Astrocyte of the cerebellum (primary cell): ENCODE data around the gene TP53TG5.

ENCODE experiments used
- DNase-seq: peaks from one replicate; pipeline ENCODE4 v3.0.0-alpha.2; 2011; ENCODE audit warnings: low read depth
- H3K4me3 ChIP-seq: 2 replicates; pipeline ENCODE4 v1.5.1; 2011; ENCODE audit warnings: mild to moderate bottlenecking, low read depth, low read length, moderate library complexity
- CTCF ChIP-seq: IDR thresholded peaks from 2 replicates; pipeline ENCODE4 v1.5.1; 2012; ENCODE audit warnings: low read length, low read depth, moderate library complexity, mild to moderate bottlenecking; ENCODE audit errors: missing control alignments
- in situ Hi-C: cut with HindIII; loops from 2 replicates; pipeline ENCODE4 v1.10.0; 2017; ENCODE audit warnings: low sequenced_read_pairs

The TP53TG5 gene

GRCh38 chr20:45362804-45363610 lies 15.1 kb downstream of the TP53TG5 start, which contains the start of gene SYS1:
TSS of gene SYS1 (plus strand) at chr20:45363156. CDS start at chr20:45363532, 376 bp downstream.
- peak; percentile 83 for TF ChIP-seq CTCF
- DNase-seq: peak; percentile 96
- H3K4me3 ChIP-seq: peak within 1 kb of the TSS; percentile 80
- in situ Hi-C loops: no loop called here

- DNase-seq: no peak
- TF ChIP-seq CTCF: no peak
- H3K4me3 ChIP-seq: no peak overlapping the region
- in situ Hi-C loops: no loop called here
Observed at GRCh38 chr20:45361793-45362192, 16.3 kb downstream of the TP53TG5 start.

GRCh38 chr20:45359406-45360148 lies 18.5 kb downstream of the TP53TG5 start:
- no peak for TF ChIP-seq CTCF
- no peak overlapping the region for H3K4me3 ChIP-seq
- in situ Hi-C loops: no loop called here
- peak; percentile 81 for DNase-seq

GRCh38 chr20:45359069-45359405 lies 19.1 kb downstream of the TP53TG5 start:
- peak; percentile 79 for DNase-seq
- in situ Hi-C loops: no loop called here
- TF ChIP-seq CTCF: no peak
- H3K4me3 ChIP-seq: no peak overlapping the region

GRCh38 chr20:45358282-45359068 lies 19.6 kb downstream of the TP53TG5 start:
- no peak for TF ChIP-seq CTCF
- peak; percentile 52 for DNase-seq
- in situ Hi-C loops: no loop called here
- H3K4me3 ChIP-seq: no peak overlapping the region
